OCI-LY7 (cell line): Measurements from ENCODE around the gene MTMR1. TPM values are rescaled to one million over a fixed set of nuclear protein-coding genes. Genes with fewer than 3 reads are reported as not detected.
A peak's percentile ranks its signal among the peaks of the same experiment; 100 is the strongest.

Experiments
- Bru-seq: library from RNA; stranded (reverse); fragments of 400-500 nt; gene quantifications from one replicate; lab custom pipeline; 2021; lab: Mats Ljungman, UMichigan
- BruChase-seq, 2 experiments: library from RNA; stranded (reverse); fragments of 400-500 nt; gene quantifications; one replicate each; lab custom pipeline; 2021; lab: Mats Ljungman, UMichigan
- BruUV-seq: library from RNA; stranded (reverse); fragments of 400-500 nt; replicated peaks from 2 replicates; lab custom pipeline; 2021; lab: Mats Ljungman, UMichigan
- CTCF ChIA-PET: fragments of 300-600 bp; sonication (Branson Sonifier 250); formaldehyde crosslinking; loops from one replicate; lab custom pipeline; 2022; ENCODE audit warnings: antibody characterized with exemption; ENCODE audit not compliant: unreplicated experiment; lab: Charles Lee
- POLR2A ChIA-PET: fragments of 300-600 bp; sonication (Branson Sonifier 250); formaldehyde crosslinking; loops from one replicate; lab custom pipeline; 2022; ENCODE audit warnings: antibody characterized with exemption; lab: Charles Lee
- DNase-seq: peaks from one replicate; pipeline ENCODE4 v3.0.0-alpha.2; 2015; ENCODE audit warnings: low spot score
- H2AFZ ChIP-seq: fragments of 200-600 bp; sonication (generic), shearing (Covaris generic); 2 replicates; pipeline ENCODE4 v1.6.1; 2014; ENCODE audit warnings: mild to moderate bottlenecking, antibody characterized with exemption, low read length, moderate library complexity
- H3K27ac ChIP-seq: fragments of 200-600 bp; sonication (generic); 2 replicates; pipeline ENCODE4 v1.5.1; 2014; ENCODE audit warnings: mixed run types, low read depth, mild to moderate bottlenecking, moderate library complexity, low read length, inconsistent platforms; ENCODE audit not compliant: poor library complexity, severe bottlenecking
- H3K36me3 ChIP-seq: fragments of 200-600 bp; sonication (generic); 2 replicates; pipeline ENCODE4 v1.6.1; 2014; ENCODE audit warnings: mild to moderate bottlenecking, antibody characterized with exemption, low read length, moderate library complexity, mixed read lengths; ENCODE audit not compliant: insufficient read depth
- H3K4me1 ChIP-seq: fragments of 200-600 bp; sonication (generic); 2 replicates; pipeline ENCODE4 v1.5.1; 2014; ENCODE audit warnings: mild to moderate bottlenecking, low read length; ENCODE audit not compliant: insufficient read depth, poor library complexity, severe bottlenecking
- H3K4me2 ChIP-seq: fragments of 200-600 bp; sonication (generic); 2 replicates; pipeline ENCODE4 v1.6.1; 2014; ENCODE audit warnings: mild to moderate bottlenecking, low read length
- H3K4me3 ChIP-seq: fragments of 200-600 bp; sonication (generic); 2 replicates; pipeline ENCODE4 v1.5.1; 2014; ENCODE audit warnings: mild to moderate bottlenecking, low read depth, low read length; ENCODE audit not compliant: poor library complexity, severe bottlenecking
- H3K79me2 ChIP-seq: fragments of 200-600 bp; sonication (generic); 2 replicates; pipeline ENCODE4 v1.6.1; 2016; ENCODE audit warnings: low read depth, mild to moderate bottlenecking, low read length, moderate library complexity, mixed read lengths; ENCODE audit not compliant: insufficient read depth
- H3K9me2 ChIP-seq: fragments of 200-600 bp; sonication (generic); 2 replicates; pipeline ENCODE4 v1.6.1; 2016; ENCODE audit warnings: mild to moderate bottlenecking, low read length, mixed read lengths; ENCODE audit not compliant: insufficient read depth
- H3K9me3 ChIP-seq: fragments of 200-600 bp; sonication (generic); 2 replicates; pipeline ENCODE4 v1.6.1; 2014; ENCODE audit warnings: mild to moderate bottlenecking, mixed run types, low read length, mixed read lengths
- H4K20me1 ChIP-seq: fragments of 200-600 bp; sonication (generic); 2 replicates; pipeline ENCODE4 v1.6.1; 2014; ENCODE audit warnings: mild to moderate bottlenecking, antibody characterized with exemption, low read length, moderate library complexity, mixed read lengths; ENCODE audit not compliant: insufficient read depth
- CTCF ChIP-seq: fragments of 200-600 bp; sonication (generic); conservative IDR thresholded peaks from 2 replicates; pipeline ENCODE4 v1.5.1; 2014; ENCODE audit warnings: mild to moderate bottlenecking, antibody characterized with exemption, low read length, moderate library complexity, mixed read lengths
- EZH2phosphoT487 ChIP-seq: fragments of 200-600 bp; sonication (generic); IDR thresholded peaks from 2 replicates; pipeline ENCODE4 v1.6.1; 2018; ENCODE audit warnings: low read depth, borderline replicate concordance, mild to moderate bottlenecking, mixed run types, antibody characterized with exemption, low read length, moderate library complexity, mixed read lengths
- intact Hi-C: fragments of 100-400 bp; cut with micrococcal nuclease; formaldehyde crosslinking; loops from one replicate; pipeline ENCODE4 v1.10.0; 2022; ENCODE audit not compliant: unreplicated experiment
- long read RNA-seq: library from polyadenylated mRNA; stranded (forward); transcript quantifications from one replicate; pipeline ENCODE4 v2.0.0, GENCODE V29; 2022
- total RNA-seq, 2 experiments: library from RNA; depleted of rRNA in 1 of 2; stranded (reverse); fragments of >200 nt in 1 of 2; shearing (Covaris generic) in 1 of 2; gene quantifications; 2 replicates each; pipeline ENCODE4 v1.2.3, GENCODE V29; 2014 to 2022

The MTMR1 gene
- total RNA-seq (2014; rRNA removed; shearing (Covaris generic)) (49.7 TPM in 2 replicates), total RNA-seq (2022) (57.6 and 63.4 TPM in 2 replicates), Bru-seq, nascent RNA (percentile 89 among the genes with signal in this experiment), BruChase-seq, experiment 1, labeled RNA remaining after a 6-hour chase (percentile 84 among the genes with signal in this experiment), BruChase-seq, experiment 2, labeled RNA remaining after a 2-hour chase (percentile 85 among the genes with signal in this experiment)
- long read RNA-seq, full-length matches to known transcripts, result 6 of 91 reads
- long read RNA-seq, partial matches to known transcripts, result 60 of 91 reads
- long read RNA-seq, other reads (novel, unspliced or antisense), result 25 of 91 reads

GRCh38 chrX:150692831-150693724, at the start of gene MTMR1:
MTMR1 (plus strand) TSS chrX:150693396; CDS start chrX:150693531, 135 bp downstream.
- peak; percentile 73 for DNase-seq
- H3K9me2 ChIP-seq, result no peaks in the 10 kb centered on the region
- peaks cover 39% of the 10 kb centered on the region for H3K79me2 ChIP-seq
- H3K4me2 ChIP-seq, result peak within 1 kb of the TSS; percentile 84
- peaks cover 9% of the 10 kb centered on the region; the same call in 1 of the 2 replicates for H3K9me3 ChIP-seq
- ChIA-PET POLR2A (interaction anchor here (0.6 to 2.5 kb wide), 9 partner anchors 7 to 1165 kb away, joined by 3 to 11 read pairs (median 5); no protein-coding TSS in a partner anchor), CTCF (interaction anchor here (0.6 to 1.1 kb wide), 2 partner anchors 104 to 753 kb away, joined by 3 to 4 read pairs; no protein-coding TSS in a partner anchor)
- TF ChIP-seq CTCF (no peak), EZH2phosphoT487 (no peak)
- H3K27ac ChIP-seq, result peak within 1 kb of the TSS; percentile 99
- intact Hi-C loops, result loop anchor here (2.0 to 5.0 kb wide), 2 partner anchors 124 to 289 kb away; partner anchors contain the start of genes HMGB3 and MTM1
- peaks cover 70% of the 10 kb centered on the region for H3K4me1 ChIP-seq
- H4K20me1 ChIP-seq, result no peaks in the 10 kb centered on the region
- H2AFZ ChIP-seq, result 0 out of 2 replicates have a peak within 1 kb of the TSS, but pooled peaks have one; percentile 4
- H3K4me3 ChIP-seq, result peak within 1 kb of the TSS; percentile 75
- no TSS peak for BruUV-seq
- peaks cover 30% of the 10 kb centered on the region for H3K36me3 ChIP-seq

- Histone ChIP-seq H3K4me3 (no peak overlapping the region), H3K9me2 (no peaks in the 10 kb centered on the region), H3K36me3 (no peaks in the 10 kb centered on the region), H3K9me3 (no peaks in the 10 kb centered on the region), H2AFZ (no peak overlapping the region), H3K27ac (no peak overlapping the region), H4K20me1 (no peaks in the 10 kb centered on the region), H3K4me2 (no peak overlapping the region), H3K4me1 (no peaks in the 10 kb centered on the region), H3K79me2 (no peaks in the 10 kb centered on the region)
- ChIA-PET CTCF (no interaction called here), POLR2A (no interaction called here)
- no TSS peak for BruUV-seq
- intact Hi-C loops, result no loop called here
- TF ChIP-seq CTCF, result no peak
- TF ChIP-seq EZH2phosphoT487, result no peak
- no peak for DNase-seq
Observed at GRCh38 chrX:150643958-150644357, 49.2 kb upstream of the MTMR1 start.
